HG02970 (cell line): Measurements from ENCODE around the gene GPSM3.
"Not testable (repeated sequence)": the region's sequence is repeated elsewhere in the genome, so short reads cannot be mapped to it uniquely, and the experiment has no call there.

Source experiments
- ATAC-seq: cut with Tn5 transposase; IDR thresholded peaks from one replicate; pipeline ENCODE4 v1.9.1; 2021; ENCODE audit warnings: mild to moderate bottlenecking, moderate library complexity, moderate number of reproducible peaks; ENCODE audit not compliant: unreplicated experiment, low FRiP score

GPSM3 gene

GRCh38 chr6:32152769-32153563, 39.5 kb downstream of the GPSM3 start:
- no peak for ATAC-seq

- no peak for ATAC-seq
Measured at GRCh38 chr6:32151863-32152768, 40.3 kb downstream of the GPSM3 start, which contains the start of gene PRRT1. Gene PRRT1, minus strand, starts transcription at chr6:32151939. Its CDS starts 112 bp downstream, at chr6:32151827.

GRCh38 chr6:32151181-32151862, 41.1 kb downstream of the GPSM3 start:
- ATAC-seq = no peak

GRCh38 chr6:32149932-32150870, 42.2 kb downstream of the GPSM3 start:
- no peak for ATAC-seq

GRCh38 chr6:32149092-32149755, 43.2 kb downstream of the GPSM3 start:
- ATAC-seq = no peak

- ATAC-seq = no peak
Measured at GRCh38 chr6:32148289-32149091, 44.0 kb downstream of the GPSM3 start.

- ATAC-seq = no peak
Measured at GRCh38 chr6:32147401-32148132, 44.9 kb downstream of the GPSM3 start.

GRCh38 chr6:32146687-32147086, 45.8 kb downstream of the GPSM3 start:
- no peak for ATAC-seq

- ATAC-seq = no peak
Measured at GRCh38 chr6:32146287-32146686, 46.2 kb downstream of the GPSM3 start.

- ATAC-seq = not testable (repeated sequence)
Measured at GRCh38 chr6:32144238-32144637, 48.2 kb downstream of the GPSM3 start.
